ENCODE results near the gene SQSTM1.
"Not testable (repeated sequence)": the region's sequence is repeated elsewhere in the genome, so short reads cannot be mapped to it uniquely, and the experiment has no call there.

Gene SQSTM1

DNA sequence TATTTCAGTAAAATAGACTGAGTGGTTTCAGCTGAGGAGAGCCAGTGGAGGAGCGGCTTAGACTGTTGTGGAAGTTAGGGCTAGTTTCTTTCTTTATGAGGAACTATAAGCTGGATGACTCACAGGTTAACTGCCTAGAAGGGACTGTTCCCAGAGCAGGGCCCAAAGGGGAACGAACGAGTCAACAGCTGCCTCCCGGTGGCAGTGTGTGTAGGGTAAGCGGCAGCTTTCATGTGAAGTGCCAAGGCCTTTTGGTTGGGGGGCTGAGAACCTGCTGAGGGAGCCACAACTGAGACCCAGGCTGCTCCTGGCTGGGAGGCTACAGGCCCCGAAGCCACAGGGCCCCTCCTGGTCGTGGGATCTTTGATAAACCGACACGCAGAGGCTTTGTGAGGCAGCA lies 7.0 kb downstream of the SQSTM1 start:
- DNase-seq (ENCODE audit: low read depth) = peak; percentile 36

DNA sequence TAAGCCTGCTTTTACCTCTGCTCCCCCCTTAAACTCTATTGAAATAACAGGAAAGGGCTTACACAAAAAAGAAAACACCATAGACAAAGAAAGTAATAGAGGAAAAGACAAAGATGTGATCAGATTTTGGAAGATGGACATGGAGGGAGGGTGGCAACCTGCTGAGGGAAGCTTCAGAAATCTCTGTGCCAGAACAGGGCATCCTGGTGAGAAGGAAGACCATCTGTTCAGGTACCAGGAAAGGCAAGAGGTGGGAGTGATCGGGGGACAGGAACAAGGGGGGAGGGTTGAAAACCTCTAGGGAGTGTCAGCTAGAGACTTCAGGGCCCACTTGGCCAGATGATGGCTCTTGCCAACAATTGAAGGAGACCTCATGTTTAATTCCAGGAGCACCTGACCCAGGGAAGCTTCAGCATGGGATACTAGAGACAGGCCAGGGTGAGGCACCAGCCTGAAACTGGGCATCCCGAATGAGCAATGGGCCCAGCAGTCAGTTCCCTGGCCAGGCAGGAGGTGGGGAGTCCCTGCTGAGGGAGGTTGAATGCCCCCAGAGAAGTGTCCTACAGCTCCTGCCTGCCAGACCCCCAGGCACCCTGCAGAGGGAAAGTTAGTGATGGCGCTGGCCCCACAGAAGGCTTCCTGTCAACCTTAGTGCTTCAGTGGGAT lies 8.2 kb downstream of the SQSTM1 start:
- no peak for DNase-seq (ENCODE audit: low read depth)

DNA sequence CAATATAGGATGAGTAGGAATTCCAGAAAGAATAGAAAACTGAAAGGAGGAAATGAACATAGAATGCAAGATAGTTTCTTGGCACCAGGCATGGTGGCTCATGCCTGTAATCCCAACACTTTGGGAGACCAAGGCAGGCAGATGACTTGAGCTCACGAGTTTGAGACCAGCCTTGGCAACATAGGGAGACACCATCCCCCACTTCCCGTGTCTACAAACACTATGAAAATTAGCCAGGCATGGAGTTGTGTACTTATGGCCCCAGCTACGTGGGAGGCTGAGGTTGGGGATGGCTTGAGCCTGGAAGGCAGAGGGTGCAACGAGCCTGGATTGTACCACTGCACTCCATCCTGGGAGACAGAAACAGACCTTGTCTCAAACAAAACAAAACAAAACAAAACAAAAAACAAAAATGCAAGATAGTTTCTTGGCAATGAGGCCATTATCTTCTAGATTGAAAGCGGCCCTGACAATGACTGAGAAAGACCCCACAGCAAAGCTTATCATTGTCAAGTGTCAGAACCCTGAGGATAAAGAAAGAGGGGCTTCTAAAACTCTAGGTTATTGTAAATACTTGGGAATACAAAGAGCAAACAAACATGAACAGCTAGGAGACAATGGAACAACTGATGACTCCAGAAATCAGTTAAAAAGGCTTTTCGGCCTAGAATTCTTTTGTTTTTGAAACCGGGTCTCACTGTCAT lies 9.2 kb downstream of the SQSTM1 start:
- no peak for DNase-seq (ENCODE audit: low read depth)

DNA sequence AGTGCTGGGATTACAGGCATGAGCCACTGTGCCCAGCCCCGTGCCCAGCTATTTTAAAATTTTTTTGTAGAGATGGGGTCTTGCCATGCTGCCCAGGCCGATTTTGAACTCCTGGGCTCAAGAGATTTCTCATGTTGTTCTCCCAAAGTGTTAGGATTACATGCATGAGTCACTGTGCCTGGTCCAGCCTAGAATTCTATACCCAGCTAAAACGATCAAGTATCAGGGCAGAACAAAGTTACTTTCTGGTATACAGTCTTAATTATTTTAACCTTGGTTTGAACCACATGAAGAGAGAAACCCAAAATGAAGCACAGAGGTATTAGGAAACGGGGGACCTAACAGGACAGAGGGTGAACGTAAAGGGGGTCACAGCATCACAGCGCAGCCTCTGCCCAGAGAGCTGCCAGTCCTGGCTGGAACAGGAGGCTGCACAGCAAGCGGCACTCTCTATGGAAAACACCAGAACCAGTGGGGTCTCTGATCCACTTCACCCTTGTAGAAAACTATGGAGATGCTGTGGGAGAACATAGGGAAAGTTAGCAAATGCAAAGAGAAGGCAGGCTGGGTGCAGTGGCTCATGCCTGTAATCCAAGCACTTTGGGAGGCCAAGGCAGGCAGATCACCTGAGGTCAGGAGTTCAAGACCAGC lies 10.2 kb downstream of the SQSTM1 start:
- no peak for DNase-seq (ENCODE audit: low read depth)

DNA sequence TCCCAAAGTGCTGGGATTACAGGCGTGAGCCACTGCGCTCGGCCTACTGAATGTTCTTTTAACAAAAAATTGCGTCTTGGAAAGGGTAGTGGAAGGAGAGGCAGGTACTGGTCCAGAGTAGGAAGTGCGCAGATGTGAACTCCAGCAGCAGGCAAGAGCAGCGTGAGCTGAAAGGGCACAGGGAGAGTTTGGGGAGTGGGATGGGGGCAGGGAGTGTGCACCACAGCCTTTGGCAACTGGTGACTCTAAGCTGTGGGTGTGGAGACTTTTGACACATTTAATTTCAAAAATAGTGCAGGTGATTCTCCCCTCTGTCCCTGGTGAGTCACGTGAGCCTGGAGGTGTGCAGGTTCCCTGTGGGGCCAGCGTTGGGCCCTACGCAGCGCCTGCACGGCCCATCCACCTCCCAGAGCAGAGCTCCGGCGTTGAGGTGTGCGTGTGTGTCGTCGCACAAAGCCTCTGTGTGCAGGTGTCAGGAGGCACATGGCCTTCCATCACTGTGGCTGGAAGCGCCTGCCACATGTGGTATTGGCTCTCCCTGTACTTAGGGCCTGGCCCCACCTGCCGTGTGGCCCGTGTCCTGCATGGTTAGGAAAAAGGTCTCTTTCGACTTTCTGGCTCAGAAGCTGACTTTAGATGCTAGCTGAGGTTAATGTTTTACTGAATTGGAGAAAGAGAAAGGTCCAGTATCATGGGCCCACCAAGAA lies 11.5 kb downstream of the SQSTM1 start:
- no peak for DNase-seq (ENCODE audit: low read depth)

DNA sequence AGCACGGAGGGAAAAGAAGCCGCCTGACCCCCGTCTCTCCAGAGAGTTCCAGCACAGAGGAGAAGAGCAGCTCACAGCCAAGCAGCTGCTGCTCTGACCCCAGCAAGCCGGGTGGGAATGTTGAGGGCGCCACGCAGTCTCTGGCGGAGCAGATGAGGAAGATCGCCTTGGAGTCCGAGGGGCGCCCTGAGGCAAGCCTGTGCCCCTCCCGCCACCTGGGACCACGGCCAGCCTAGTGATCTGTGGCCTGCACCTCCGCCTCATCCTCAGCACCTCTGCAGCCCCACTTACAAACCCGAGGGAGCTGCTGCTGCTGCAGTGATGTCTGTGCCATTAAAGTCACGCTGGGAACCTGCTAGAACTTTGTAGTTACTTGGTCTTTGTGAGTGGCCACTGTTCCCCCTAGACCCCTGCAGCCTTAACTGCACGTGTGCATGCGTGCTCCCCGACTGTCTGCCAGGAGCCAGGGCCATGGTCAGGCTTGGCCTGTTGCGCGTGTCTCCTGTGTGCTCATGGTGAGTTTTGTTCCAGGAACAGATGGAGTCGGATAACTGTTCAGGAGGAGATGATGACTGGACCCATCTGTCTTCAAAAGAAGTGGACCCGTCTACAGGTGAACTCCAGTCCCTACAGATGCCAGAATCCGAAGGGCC lies 12.5 kb downstream of the SQSTM1 start:
- no peak for DNase-seq (ENCODE audit: low read depth)

DNA sequence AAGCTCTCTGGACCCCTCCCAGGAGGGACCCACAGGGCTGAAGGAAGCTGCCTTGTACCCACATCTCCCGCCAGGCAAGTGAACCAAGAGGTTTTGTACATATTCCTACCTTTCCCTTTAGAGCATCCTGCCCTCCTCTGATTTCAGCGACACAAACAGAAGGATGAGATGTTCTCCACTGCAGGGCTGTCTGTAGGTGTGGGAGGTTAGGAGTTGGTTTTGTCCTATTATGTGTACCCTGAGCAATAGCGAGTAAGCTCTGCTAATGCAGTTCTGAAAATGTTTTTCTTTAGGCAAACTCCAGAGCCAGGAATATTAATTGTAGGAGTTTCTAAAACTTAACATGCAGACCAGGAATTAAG lies 13.0 kb downstream of the SQSTM1 start:
- DNase-seq (ENCODE audit: low read depth) = no peak

DNA sequence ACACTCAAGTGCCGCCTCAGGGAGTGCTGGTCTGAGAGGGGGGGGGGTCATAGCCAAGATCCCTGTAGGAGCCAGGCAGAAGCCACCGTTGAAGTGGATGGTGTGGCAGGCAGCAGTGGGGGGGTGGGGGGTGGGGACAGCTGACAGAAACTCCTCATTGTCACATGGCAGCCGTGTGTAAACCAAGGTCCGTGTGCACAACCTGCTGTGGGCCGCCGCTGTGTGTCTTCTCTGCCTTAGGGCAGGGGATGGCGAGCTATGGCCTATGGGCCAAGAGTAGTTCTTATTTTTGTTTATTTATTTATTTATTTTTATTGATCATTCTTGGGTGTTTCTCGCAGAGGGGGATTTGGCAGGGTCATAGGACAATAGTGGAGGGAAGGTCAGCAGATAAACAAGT lies 13.4 kb downstream of the SQSTM1 start:
- DNase-seq (ENCODE audit: low read depth) = no peak

DNA sequence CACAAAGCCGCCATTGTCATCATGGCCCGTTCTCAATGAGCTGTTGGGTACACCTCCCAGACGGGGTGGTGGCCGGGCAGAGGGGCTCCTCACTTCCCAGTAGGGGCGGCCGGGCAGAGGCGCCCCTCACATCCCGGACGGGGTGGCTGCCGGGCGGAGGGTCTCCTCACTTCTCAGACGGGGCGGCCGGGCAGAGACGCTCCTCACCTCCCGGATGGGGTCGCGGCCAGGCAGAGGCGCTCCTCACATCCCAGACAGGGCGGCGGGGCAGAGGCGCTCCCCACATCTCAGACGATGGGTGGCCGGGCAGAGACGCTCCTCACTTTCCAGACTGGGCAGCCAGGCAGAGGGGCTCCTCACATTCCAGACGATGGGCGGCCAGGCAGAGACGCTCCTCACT lies 14.2 kb downstream of the SQSTM1 start:
- DNase-seq (ENCODE audit: low read depth) = not testable (repeated sequence)

DNA sequence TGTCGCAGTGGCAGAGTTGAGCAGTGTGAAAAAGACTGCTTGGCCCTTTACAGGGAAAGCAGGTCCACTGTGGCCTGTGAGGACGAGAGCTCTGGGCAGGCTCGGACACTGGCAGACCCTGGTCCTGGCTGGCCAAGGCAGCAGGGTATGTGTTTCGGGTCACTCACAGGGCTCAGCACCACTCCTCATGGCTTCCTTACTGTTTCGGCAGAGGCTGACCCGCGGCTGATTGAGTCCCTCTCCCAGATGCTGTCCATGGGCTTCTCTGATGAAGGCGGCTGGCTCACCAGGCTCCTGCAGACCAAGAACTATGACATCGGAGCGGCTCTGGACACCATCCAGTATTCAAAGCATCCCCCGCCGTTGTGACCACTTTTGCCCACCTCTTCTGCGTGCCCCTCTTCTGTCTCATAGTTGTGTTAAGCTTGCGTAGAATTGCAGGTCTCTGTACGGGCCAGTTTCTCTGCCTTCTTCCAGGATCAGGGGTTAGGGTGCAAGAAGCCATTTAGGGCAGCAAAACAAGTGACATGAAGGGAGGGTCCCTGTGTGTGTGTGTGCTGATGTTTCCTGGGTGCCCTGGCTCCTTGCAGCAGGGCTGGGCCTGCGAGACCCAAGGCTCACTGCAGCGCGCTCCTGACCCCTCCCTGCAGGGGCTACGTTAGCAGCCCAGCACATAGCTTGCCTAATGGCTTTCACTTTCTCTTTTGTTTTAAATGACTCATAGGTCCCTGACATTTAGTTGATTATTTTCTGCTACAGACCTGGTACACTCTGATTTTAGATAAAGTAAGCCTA lies 15.7 kb downstream of the SQSTM1 start:
- no peak for DNase-seq (ENCODE audit: low read depth)

DNA sequence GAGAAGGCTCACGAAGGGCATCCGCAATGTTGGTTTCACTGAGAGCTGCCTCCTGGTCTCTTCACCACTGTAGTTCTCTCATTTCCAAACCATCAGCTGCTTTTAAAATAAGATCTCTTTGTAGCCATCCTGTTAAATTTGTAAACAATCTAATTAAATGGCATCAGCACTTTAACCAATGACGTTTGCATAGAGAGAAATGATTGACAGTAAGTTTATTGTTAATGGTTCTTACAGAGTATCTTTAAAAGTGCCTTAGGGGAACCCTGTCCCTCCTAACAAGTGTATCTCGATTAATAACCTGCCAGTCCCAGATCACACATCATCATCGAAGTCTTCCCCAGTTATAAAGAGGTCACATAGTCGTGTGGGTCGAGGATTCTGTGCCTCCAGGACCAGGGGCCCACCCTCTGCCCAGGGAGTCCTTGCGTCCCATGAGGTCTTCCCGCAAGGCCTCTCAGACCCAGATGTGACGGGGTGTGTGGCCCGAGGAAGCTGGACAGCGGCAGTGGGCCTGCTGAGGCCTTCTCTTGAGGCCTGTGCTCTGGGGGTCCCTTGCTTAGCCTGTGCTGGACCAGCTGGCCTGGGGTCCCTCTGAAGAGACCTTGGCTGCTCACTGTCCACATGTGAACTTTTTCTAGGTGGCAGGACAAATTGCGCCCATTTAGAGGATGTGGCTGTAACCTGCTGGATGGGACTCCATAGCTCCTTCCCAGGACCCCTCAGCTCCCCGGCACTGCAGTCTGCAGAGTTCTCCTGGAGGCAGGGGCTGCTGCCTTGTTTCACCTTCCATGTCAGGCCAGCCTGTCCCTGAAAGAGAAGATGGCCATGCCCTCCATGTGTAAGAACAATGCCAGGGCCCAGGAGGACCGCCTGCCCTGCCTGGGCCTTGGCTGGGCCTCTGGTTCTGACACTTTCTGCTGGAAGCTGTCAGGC lies 16.6 kb downstream of the SQSTM1 start:
- no peak for DNase-seq (ENCODE audit: low read depth)

DNA sequence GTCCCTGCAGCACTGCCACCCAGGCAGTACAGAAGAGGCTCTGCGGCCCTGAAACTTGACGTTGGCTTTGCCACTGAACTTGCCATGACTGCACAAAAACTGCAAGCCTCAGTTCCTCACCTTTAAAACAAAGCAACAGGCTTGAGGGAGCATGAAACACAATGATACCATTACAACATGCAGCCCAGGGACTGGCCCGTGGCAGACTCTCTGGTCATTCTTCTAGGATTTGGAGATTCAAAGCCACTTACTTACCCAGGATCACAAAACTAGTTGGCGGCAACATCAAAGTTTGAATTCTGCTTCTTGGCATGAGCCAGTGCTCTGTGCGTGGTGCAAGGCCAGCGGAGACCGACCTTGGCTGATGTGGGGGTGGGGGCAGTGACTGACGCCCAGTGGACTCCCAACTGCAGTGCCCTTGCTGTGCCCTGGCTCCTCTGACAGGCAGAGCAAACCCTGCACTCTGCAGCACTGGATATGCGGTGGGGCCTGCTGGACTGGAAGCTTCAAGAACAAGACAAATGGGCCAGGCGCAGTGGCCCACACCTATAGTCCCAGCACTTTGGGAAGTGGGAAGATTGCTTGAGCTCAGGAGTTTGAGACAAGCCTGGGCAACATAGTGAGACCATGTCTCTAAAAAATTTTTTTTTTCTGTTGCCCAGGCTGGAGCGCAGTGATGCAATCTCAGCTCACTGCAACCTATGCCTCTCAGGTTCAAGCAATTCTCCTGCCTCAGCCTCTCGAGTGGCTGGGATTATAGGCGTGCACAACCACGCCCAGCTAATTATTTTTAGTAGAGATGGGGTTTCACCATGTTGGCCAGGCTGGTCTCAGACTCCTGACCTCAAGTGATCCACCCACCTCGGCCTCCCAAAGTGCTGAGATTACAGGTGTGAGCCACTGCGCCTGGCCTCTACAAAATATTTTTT lies 18.9 kb downstream of the SQSTM1 start:
- peak; percentile 81 for DNase-seq (ENCODE audit: low read depth)

DNA sequence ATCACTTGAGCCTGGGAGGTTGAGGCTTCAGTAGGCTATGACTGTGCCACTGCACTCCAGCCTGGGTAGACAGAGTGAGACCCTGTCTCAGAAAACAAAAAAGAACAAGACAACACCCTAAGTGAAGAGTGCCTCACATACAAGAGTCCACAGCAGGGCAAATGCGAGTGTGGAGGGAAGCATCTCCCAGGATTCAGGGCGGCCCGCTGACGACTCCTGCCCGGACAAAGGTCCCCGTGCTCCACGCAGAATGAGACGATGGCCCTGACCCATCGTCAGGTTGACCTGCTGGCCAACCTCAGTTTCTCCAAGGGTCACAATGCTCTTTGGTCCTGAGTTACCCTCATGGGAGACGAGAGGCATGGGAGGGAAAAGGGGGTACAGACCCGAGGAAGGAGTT lies 19.6 kb downstream of the SQSTM1 start:
- no peak for DNase-seq (ENCODE audit: low read depth)

DNA sequence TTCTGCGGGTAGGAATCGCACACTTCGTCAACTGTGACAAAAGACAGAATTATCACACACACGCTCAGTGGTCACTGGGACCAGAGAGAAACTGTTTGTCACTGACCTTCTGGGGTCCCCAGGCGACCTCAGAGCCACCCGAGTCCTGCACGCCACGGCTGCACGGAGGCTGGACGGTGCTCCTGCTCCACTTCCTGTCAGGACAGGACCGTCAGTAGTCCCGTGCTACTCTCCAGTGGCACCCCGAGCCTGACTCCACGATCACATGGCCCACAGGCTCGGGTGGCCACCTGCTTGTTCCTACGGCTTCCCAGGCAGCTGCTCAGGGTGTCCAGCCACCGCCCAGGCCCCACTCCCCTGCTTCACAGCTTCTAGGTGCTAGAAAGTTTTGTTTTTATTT lies 20.1 kb downstream of the SQSTM1 start:
- no peak for DNase-seq (ENCODE audit: low read depth)

DNA sequence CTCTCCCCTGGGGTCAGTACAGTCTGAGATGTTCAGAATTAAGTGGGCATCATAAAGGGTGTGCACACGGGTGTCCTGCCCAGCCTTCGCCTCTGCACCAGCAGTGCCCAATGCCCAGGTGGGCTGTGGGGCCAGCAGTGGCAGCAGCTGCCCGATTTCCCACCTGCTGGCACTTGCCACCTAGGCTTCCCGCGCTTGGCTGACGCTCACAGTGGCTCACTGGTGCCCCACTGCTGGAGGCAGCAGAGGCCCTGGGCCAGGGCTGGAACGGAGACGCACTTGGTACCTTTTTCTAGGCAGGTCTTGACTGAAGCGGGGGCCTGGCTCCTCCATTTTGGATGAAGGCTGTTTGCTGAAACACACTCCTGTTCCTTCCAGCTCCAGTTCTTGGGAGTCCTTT lies 20.9 kb downstream of the SQSTM1 start:
- no peak for DNase-seq (ENCODE audit: low read depth)

DNA sequence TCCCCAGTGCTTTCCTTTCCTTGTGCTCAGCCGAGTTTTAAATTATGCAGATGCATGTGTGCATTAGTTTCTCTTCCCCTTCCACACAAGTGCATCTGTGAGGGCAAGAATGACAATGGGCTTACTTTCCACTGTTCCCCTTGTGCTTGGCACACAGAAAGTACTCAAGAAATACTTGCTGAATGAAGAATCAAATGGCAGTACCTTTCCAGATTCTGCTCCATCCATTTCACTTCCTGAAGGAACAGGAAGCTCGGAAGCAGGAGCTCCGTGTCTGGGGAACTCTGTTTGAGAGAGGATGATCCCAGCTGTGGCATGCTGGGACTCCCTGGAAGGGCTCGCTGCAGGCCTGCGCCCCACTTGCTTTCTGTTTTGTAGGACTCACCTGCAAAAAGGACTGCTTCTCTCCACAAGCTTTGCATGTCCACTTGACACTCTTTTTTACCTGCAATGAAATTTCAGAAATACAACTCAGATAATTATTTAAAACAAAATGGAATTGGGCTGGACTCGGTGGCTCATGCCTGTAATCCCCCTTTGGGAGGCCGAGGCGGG lies 32.4 kb downstream of the SQSTM1 start:
- DNase-seq (ENCODE audit: low read depth) = no peak

DNA sequence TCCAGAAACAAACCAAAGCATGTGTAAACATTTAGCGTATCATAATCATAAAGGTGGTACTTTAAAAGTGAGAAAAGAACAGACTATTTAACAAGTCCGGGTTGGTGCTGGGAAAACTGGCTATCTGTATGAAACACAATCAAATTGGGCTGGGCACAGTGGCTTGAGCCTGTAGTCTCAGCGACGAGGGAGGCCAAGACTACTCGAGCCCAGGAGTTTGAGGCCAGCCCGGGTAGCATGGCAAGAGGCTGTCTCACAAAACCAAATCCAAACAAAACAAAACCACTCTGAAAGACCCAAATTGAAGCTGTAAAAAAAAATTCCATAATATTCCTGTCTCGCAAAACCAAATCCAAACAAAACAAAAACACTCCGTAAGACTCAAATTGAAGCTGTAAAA lies 33.7 kb downstream of the SQSTM1 start:
- DNase-seq (ENCODE audit: low read depth) = no peak

DNA sequence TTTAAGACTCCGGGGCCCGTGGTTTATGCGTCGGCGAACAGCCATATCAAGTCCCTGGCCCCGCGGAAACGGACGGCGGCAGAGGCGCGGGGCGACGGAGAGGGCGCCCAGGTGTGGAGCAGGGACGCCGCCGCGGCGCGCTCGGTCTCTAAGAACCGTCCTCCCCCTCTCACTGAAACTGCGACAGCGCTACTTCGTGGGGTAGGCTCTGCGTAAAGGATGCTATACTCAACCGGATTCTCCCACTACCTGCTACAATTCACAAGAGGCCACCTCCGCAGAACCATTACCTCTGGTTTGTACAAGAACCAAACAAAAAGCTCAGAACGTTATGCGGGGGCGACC lies 37.5 kb downstream of the SQSTM1 start:
- no peak for DNase-seq (ENCODE audit: low read depth)
